ENCODE measurements around the gene GPBP1L1.
"Not testable (repeated sequence)": the region's sequence is repeated elsewhere in the genome, so short reads cannot be mapped to it uniquely, and the experiment has no call there.

The GPBP1L1 gene

GRCh38 chr1:45713711-45714110 lies 27.4 kb upstream of the GPBP1L1 start:
- Histone ChIP-seq H3K4me1 (ENCODE audit: control insufficient read depth, insufficient read depth, low read length) (no peaks in the 10 kb centered on the region), H3K9ac (ENCODE audit: low read length) (no peak overlapping the region), H3K9me3 (ENCODE audit: control insufficient read depth, low read length) (no peaks in the 10 kb centered on the region), H3K27me3 (replicated peaks; ENCODE audit: control insufficient read depth, insufficient read depth, low read length) (no peaks in the 10 kb centered on the region), H3K4me3 (ENCODE audit: low read length) (no peak overlapping the region), H3K36me3 (ENCODE audit: control insufficient read depth, insufficient read depth, low read length, severe bottlenecking) (peaks cover 27% of the 10 kb centered on the region)
- no peak for DNase-seq (ENCODE audit: low read depth)

GRCh38 chr1:45704637-45705036 lies 18.3 kb upstream of the GPBP1L1 start:
- Histone ChIP-seq H3K27me3 (replicated peaks; ENCODE audit: control insufficient read depth, insufficient read depth, low read length) (no peaks in the 10 kb centered on the region), H3K36me3 (ENCODE audit: control insufficient read depth, insufficient read depth, low read length, severe bottlenecking) (peaks cover 19% of the 10 kb centered on the region), H3K4me1 (ENCODE audit: control insufficient read depth, insufficient read depth, low read length) (no peaks in the 10 kb centered on the region), H3K4me3 (ENCODE audit: low read length) (no peak overlapping the region), H3K9ac (ENCODE audit: low read length) (no peak overlapping the region), H3K9me3 (ENCODE audit: control insufficient read depth, low read length) (no peaks in the 10 kb centered on the region)
- DNase-seq (ENCODE audit: low read depth) = no peak

- no peaks in the 10 kb centered on the region for H3K27me3 ChIP-seq (replicated peaks; ENCODE audit: control insufficient read depth, insufficient read depth, low read length)
- no peaks in the 10 kb centered on the region for H3K4me1 ChIP-seq (ENCODE audit: control insufficient read depth, insufficient read depth, low read length)
- H3K4me3 ChIP-seq (ENCODE audit: low read length) = no peak overlapping the region
- DNase-seq (ENCODE audit: low read depth) = no peak
- no peak overlapping the region for H3K9ac ChIP-seq (ENCODE audit: low read length)
- H3K36me3 ChIP-seq (ENCODE audit: control insufficient read depth, insufficient read depth, low read length, severe bottlenecking) = peaks cover 47% of the 10 kb centered on the region
- no peaks in the 10 kb centered on the region for H3K9me3 ChIP-seq (ENCODE audit: control insufficient read depth, low read length)
Measured at GRCh38 chr1:45694823-45695222, 8.5 kb upstream of the GPBP1L1 start.

GRCh38 chr1:45693811-45694210 lies 7.5 kb upstream of the GPBP1L1 start:
- H3K9me3 ChIP-seq (ENCODE audit: control insufficient read depth, low read length); H3K9ac ChIP-seq (ENCODE audit: low read length); DNase-seq (ENCODE audit: low read depth); H3K27me3 ChIP-seq (replicated peaks; ENCODE audit: control insufficient read depth, insufficient read depth, low read length); H3K4me3 ChIP-seq (ENCODE audit: low read length); H3K4me1 ChIP-seq (ENCODE audit: control insufficient read depth, insufficient read depth, low read length): not testable (repeated sequence)
- H3K36me3 ChIP-seq (ENCODE audit: control insufficient read depth, insufficient read depth, low read length, severe bottlenecking) = peaks cover 46% of the 10 kb centered on the region

- H3K27me3 ChIP-seq (replicated peaks; ENCODE audit: control insufficient read depth, insufficient read depth, low read length) = no peaks in the 10 kb centered on the region
- peaks cover 20% of the 10 kb centered on the region for H3K4me1 ChIP-seq (ENCODE audit: control insufficient read depth, insufficient read depth, low read length)
- H3K4me3 ChIP-seq (ENCODE audit: low read length) = peak within 1 kb of the TSS; percentile 100
- peak; percentile 93 for DNase-seq (ENCODE audit: low read depth)
- peak within 1 kb of the TSS; percentile 96 for H3K9ac ChIP-seq (ENCODE audit: low read length)
- H3K9me3 ChIP-seq (ENCODE audit: control insufficient read depth, low read length) = no peaks in the 10 kb centered on the region
- H3K36me3 ChIP-seq (ENCODE audit: control insufficient read depth, insufficient read depth, low read length, severe bottlenecking) = peaks cover 10% of the 10 kb centered on the region
Measured at GRCh38 chr1:45687754-45688740, 1.7 kb upstream of the GPBP1L1 start, which contains the start of gene TMEM69. Gene TMEM69, plus strand, starts transcription at chr1:45688181. Its CDS starts 2,888 bp downstream, at chr1:45691069.

- peak; percentile 99 for DNase-seq (ENCODE audit: low read depth)
- peaks cover 24% of the 10 kb centered on the region for H3K4me1 ChIP-seq (ENCODE audit: control insufficient read depth, insufficient read depth, low read length)
- peak overlapping the region; percentile 100 for H3K4me3 ChIP-seq (ENCODE audit: low read length)
- H3K27me3 ChIP-seq (replicated peaks; ENCODE audit: control insufficient read depth, insufficient read depth, low read length) = no peaks in the 10 kb centered on the region
- H3K9me3 ChIP-seq (ENCODE audit: control insufficient read depth, low read length) = no peaks in the 10 kb centered on the region
- H3K9ac ChIP-seq (ENCODE audit: low read length) = peak overlapping the region; percentile 96
- H3K36me3 ChIP-seq (ENCODE audit: control insufficient read depth, insufficient read depth, low read length, severe bottlenecking) = peaks cover 2% of the 10 kb centered on the region
Measured at GRCh38 chr1:45687014-45687753, 851 bp upstream of the GPBP1L1 start.

GRCh38 chr1:45686015-45686287 lies 382 bp downstream of the GPBP1L1 start:
- H3K9ac ChIP-seq (ENCODE audit: low read length) = peak overlapping the region; percentile 96
- H3K27me3 ChIP-seq (replicated peaks; ENCODE audit: control insufficient read depth, insufficient read depth, low read length) = no peaks in the 10 kb centered on the region
- peaks cover 34% of the 10 kb centered on the region for H3K4me1 ChIP-seq (ENCODE audit: control insufficient read depth, insufficient read depth, low read length)
- no peaks in the 10 kb centered on the region for H3K36me3 ChIP-seq (ENCODE audit: control insufficient read depth, insufficient read depth, low read length, severe bottlenecking)
- H3K9me3 ChIP-seq (ENCODE audit: control insufficient read depth, low read length) = no peaks in the 10 kb centered on the region
- peak; percentile 75 for DNase-seq (ENCODE audit: low read depth)
- peak overlapping the region; percentile 100 for H3K4me3 ChIP-seq (ENCODE audit: low read length)

- peak; percentile 48 for DNase-seq (ENCODE audit: low read depth)
- Histone ChIP-seq H3K4me1 (ENCODE audit: control insufficient read depth, insufficient read depth, low read length) (peaks cover 39% of the 10 kb centered on the region), H3K4me3 (ENCODE audit: low read length) (peak overlapping the region; percentile 100), H3K9ac (ENCODE audit: low read length) (peak overlapping the region; percentile 96), H3K9me3 (ENCODE audit: control insufficient read depth, low read length) (no peaks in the 10 kb centered on the region), H3K27me3 (replicated peaks; ENCODE audit: control insufficient read depth, insufficient read depth, low read length) (no peaks in the 10 kb centered on the region), H3K36me3 (ENCODE audit: control insufficient read depth, insufficient read depth, low read length, severe bottlenecking) (no peaks in the 10 kb centered on the region)
Measured at GRCh38 chr1:45685308-45686014, 872 bp downstream of the GPBP1L1 start.

GRCh38 chr1:45684402-45684801 lies 1.9 kb downstream of the GPBP1L1 start:
- no peaks in the 10 kb centered on the region for H3K9me3 ChIP-seq (ENCODE audit: control insufficient read depth, low read length)
- H3K4me3 ChIP-seq (ENCODE audit: low read length) = peak overlapping the region; percentile 100
- peaks cover 48% of the 10 kb centered on the region for H3K4me1 ChIP-seq (ENCODE audit: control insufficient read depth, insufficient read depth, low read length)
- no peak for DNase-seq (ENCODE audit: low read depth)
- no peaks in the 10 kb centered on the region for H3K36me3 ChIP-seq (ENCODE audit: control insufficient read depth, insufficient read depth, low read length, severe bottlenecking)
- no peaks in the 10 kb centered on the region for H3K27me3 ChIP-seq (replicated peaks; ENCODE audit: control insufficient read depth, insufficient read depth, low read length)
- peak overlapping the region; percentile 96 for H3K9ac ChIP-seq (ENCODE audit: low read length)

GRCh38 chr1:45682942-45683341 lies 3.4 kb downstream of the GPBP1L1 start:
- no peaks in the 10 kb centered on the region for H3K27me3 ChIP-seq (replicated peaks; ENCODE audit: control insufficient read depth, insufficient read depth, low read length)
- no peaks in the 10 kb centered on the region for H3K36me3 ChIP-seq (ENCODE audit: control insufficient read depth, insufficient read depth, low read length, severe bottlenecking)
- DNase-seq (ENCODE audit: low read depth) = no peak
- H3K9ac ChIP-seq (ENCODE audit: low read length) = no peak overlapping the region
- no peak overlapping the region for H3K4me3 ChIP-seq (ENCODE audit: low read length)
- H3K9me3 ChIP-seq (ENCODE audit: control insufficient read depth, low read length) = no peaks in the 10 kb centered on the region
- H3K4me1 ChIP-seq (ENCODE audit: control insufficient read depth, insufficient read depth, low read length) = peaks cover 58% of the 10 kb centered on the region

- Histone ChIP-seq H3K36me3 (ENCODE audit: control insufficient read depth, insufficient read depth, low read length, severe bottlenecking) (peaks cover 5% of the 10 kb centered on the region), H3K9me3 (ENCODE audit: control insufficient read depth, low read length) (no peaks in the 10 kb centered on the region), H3K4me1 (ENCODE audit: control insufficient read depth, insufficient read depth, low read length) (peaks cover 57% of the 10 kb centered on the region), H3K9ac (ENCODE audit: low read length) (no peak overlapping the region), H3K4me3 (ENCODE audit: low read length) (no peak overlapping the region), H3K27me3 (replicated peaks; ENCODE audit: control insufficient read depth, insufficient read depth, low read length) (no peaks in the 10 kb centered on the region)
- DNase-seq (ENCODE audit: low read depth) = peak; percentile 50
Measured at GRCh38 chr1:45679123-45679522, 7.2 kb downstream of the GPBP1L1 start.

Data from adipocyte (in vitro differentiated cells).